H9 (cell line): ENCODE data around the gene HES4. TPM values are rescaled to one million over a fixed set of nuclear protein-coding genes. Genes with fewer than 3 reads are reported as not detected.
A peak's percentile ranks its signal among the peaks of the same experiment; 100 is the strongest.

Experiments used
- DNase-seq: peaks from one replicate; pipeline ENCODE4 v3.0.0-alpha.2; 2017
- H2AFZ ChIP-seq: one replicate; pipeline ENCODE4 v1.6.1; 2013; ENCODE audit warnings: mild to moderate bottlenecking, low read length, control low read depth, moderate library complexity
- H2AK5ac ChIP-seq: 2 replicates; pipeline ENCODE4 v1.6.1; 2013; ENCODE audit warnings: low read length, control low read depth, mixed read lengths; ENCODE audit not compliant: insufficient read length
- H2BK120ac ChIP-seq: one replicate; pipeline ENCODE4 v1.6.1; 2013; ENCODE audit warnings: low read depth, mild to moderate bottlenecking, low read length, control low read depth, inconsistent platforms; ENCODE audit not compliant: poor library complexity, severe bottlenecking
- H2BK12ac ChIP-seq: 2 replicates; pipeline ENCODE4 v1.6.1; 2013; ENCODE audit warnings: low read length, control low read depth, mixed read lengths, low read depth; ENCODE audit not compliant: insufficient read length
- H2BK15ac ChIP-seq: 2 replicates; pipeline ENCODE4 v1.6.1; 2013; ENCODE audit warnings: low read depth, low read length, control low read depth
- H2BK20ac ChIP-seq: one replicate; pipeline ENCODE4 v1.6.1; 2013; ENCODE audit warnings: low read depth, mild to moderate bottlenecking, low read length, control low read depth, inconsistent platforms; ENCODE audit not compliant: poor library complexity, severe bottlenecking
- H2BK5ac ChIP-seq: 2 replicates; pipeline ENCODE4 v1.6.1; 2013; ENCODE audit warnings: low read length, control low read depth, mixed read lengths; ENCODE audit not compliant: insufficient read length
- H3K14ac ChIP-seq: 2 replicates; pipeline ENCODE4 v1.6.1; 2013; ENCODE audit warnings: low read length, control low read depth; ENCODE audit not compliant: insufficient read depth
- H3K18ac ChIP-seq: 2 replicates; pipeline ENCODE4 v1.6.1; 2013; ENCODE audit warnings: low read depth, mild to moderate bottlenecking, mixed read lengths, low read length, control low read depth; ENCODE audit not compliant: insufficient read length
- H3K23ac ChIP-seq: 2 replicates; pipeline ENCODE4 v1.6.1; 2013; ENCODE audit warnings: low read length, control low read depth, mixed read lengths, low read depth; ENCODE audit not compliant: insufficient read length
- H3K23me2 ChIP-seq: 2 replicates; pipeline ENCODE4 v1.6.1; 2013; ENCODE audit warnings: low read depth, mild to moderate bottlenecking, mixed read lengths, low read length, control low read depth; ENCODE audit not compliant: insufficient read length, poor library complexity, severe bottlenecking
- H3K27ac ChIP-seq: 2 replicates; pipeline ENCODE4 v1.5.1; 2013; ENCODE audit warnings: low read length, control low read depth, mixed read lengths, low read depth; ENCODE audit not compliant: insufficient read length
- H3K27me3 ChIP-seq: 2 replicates; pipeline ENCODE4 v1.6.1; 2013; ENCODE audit warnings: low read length, control low read depth, inconsistent platforms; ENCODE audit not compliant: insufficient read depth
- H3K4ac ChIP-seq: 2 replicates; pipeline ENCODE4 v1.6.1; 2013; ENCODE audit warnings: low read depth, mild to moderate bottlenecking, control low read depth, inconsistent platforms, low read length, moderate library complexity
- H3K4me1 ChIP-seq: 2 replicates; pipeline ENCODE4 v1.6.1; 2013; ENCODE audit warnings: low read length, control low read depth, inconsistent platforms; ENCODE audit not compliant: insufficient read depth
- H3K4me2 ChIP-seq: 2 replicates; pipeline ENCODE4 v1.6.1; 2013; ENCODE audit warnings: low read length, control low read depth, mixed read lengths; ENCODE audit not compliant: insufficient read length, insufficient read depth
- H3K56ac ChIP-seq: 2 replicates; pipeline ENCODE4 v1.6.1; 2013; ENCODE audit warnings: low read depth, mild to moderate bottlenecking, mixed read lengths, low read length, control low read depth; ENCODE audit not compliant: insufficient read length
- H3K79me1 ChIP-seq: 2 replicates; pipeline ENCODE4 v1.6.1; 2013; ENCODE audit warnings: low read depth, mild to moderate bottlenecking, moderate library complexity, low read length, control low read depth, inconsistent platforms; ENCODE audit not compliant: insufficient read depth, poor library complexity, severe bottlenecking
- H3K79me2 ChIP-seq: 2 replicates; pipeline ENCODE4 v1.6.1; 2013; ENCODE audit warnings: low read length, control low read depth, inconsistent platforms; ENCODE audit not compliant: insufficient read depth
- H3K9ac ChIP-seq: 2 replicates; pipeline ENCODE4 v1.6.1; 2013; ENCODE audit warnings: low read length, control low read depth, mixed read lengths; ENCODE audit not compliant: insufficient read length; ENCODE audit errors: extremely low read depth
- H3K9me3 ChIP-seq: one replicate; pipeline ENCODE4 v1.6.1; 2013; ENCODE audit warnings: low read depth, low read length, inconsistent platforms; ENCODE audit not compliant: control insufficient read depth
- H3T11ph ChIP-seq: one replicate; pipeline ENCODE4 v1.6.1; 2013; ENCODE audit warnings: mild to moderate bottlenecking, low read length, control low read depth, inconsistent platforms
- H4K20me1 ChIP-seq: one replicate; pipeline ENCODE4 v1.6.1; 2013; ENCODE audit not compliant: control insufficient read depth, insufficient read length, insufficient read depth
- H4K5ac ChIP-seq: 2 replicates; pipeline ENCODE4 v1.6.1; 2013; ENCODE audit warnings: low read depth, mild to moderate bottlenecking, mixed read lengths, low read length, control low read depth; ENCODE audit not compliant: insufficient read length
- H4K8ac ChIP-seq: replicated peaks from 2 replicates; pipeline ENCODE4 v1.6.1; 2013; ENCODE audit warnings: low read length, control low read depth, mixed read lengths, low read depth; ENCODE audit not compliant: insufficient read length
- H4K91ac ChIP-seq: 2 replicates; pipeline ENCODE4 v1.6.1; 2013; ENCODE audit warnings: low read depth, mild to moderate bottlenecking, moderate library complexity, mixed read lengths, low read length, control low read depth; ENCODE audit not compliant: insufficient read length
- H3K27ac Mint-ChIP-seq, 3 experiments: 2 replicates in 2 of 3; 3 replicates in 1 of 3; pipeline ENCODE4 v1.8.0; 2020 to 2021; ENCODE audit warnings: mixed read lengths in 3 of 3, mild to moderate bottlenecking in 1 of 3, moderate library complexity in 1 of 3
- H3K27me3 Mint-ChIP-seq: 2 replicates; pipeline ENCODE4 v1.8.0; 2021; ENCODE audit warnings: low read depth, mild to moderate bottlenecking, moderate library complexity, mixed read lengths
- H3K36me3 Mint-ChIP-seq, 3 experiments: 2 replicates in 2 of 3; 3 replicates in 1 of 3; pipeline ENCODE4 v1.8.0; 2020 to 2021; ENCODE audit warnings: low read depth in 3 of 3, mixed read lengths in 3 of 3; ENCODE audit not compliant: insufficient read depth in 1 of 3
- H3K4me1 Mint-ChIP-seq, 2 experiments: 2 replicates each; pipeline ENCODE4 v1.8.0; 2020; ENCODE audit warnings: mixed read lengths in 2 of 2
- H3K4me3 Mint-ChIP-seq, 2 experiments: 2 replicates in 1 of 2; 3 replicates in 1 of 2; pipeline ENCODE4 v1.8.0; 2020 to 2021; ENCODE audit warnings: mild to moderate bottlenecking in 2 of 2, mixed read lengths in 2 of 2, moderate library complexity in 1 of 2
- H3K9me3 Mint-ChIP-seq, 2 experiments: 2 replicates in 1 of 2; 3 replicates in 1 of 2; pipeline ENCODE4 v1.8.0; 2020; ENCODE audit warnings: mild to moderate bottlenecking in 2 of 2, mixed read lengths in 2 of 2, moderate library complexity in 1 of 2
- WGBS: extraction: QIAGEN DNeasy Blood & Tissue Kit; methylation state at CpG from one replicate; pipeline ENCODE4 v1.1.7; 2013; ENCODE audit warnings: missing lambda C conversion rate, low lambda C conversion rate, mixed read lengths; ENCODE audit not compliant: insufficient read length; ENCODE audit errors: extremely low coverage; 5-methylcytosine and 5-hydroxymethylcytosine counted together
- total RNA-seq: library from RNA; stranded (reverse); gene quantifications from 2 replicates; pipeline ENCODE4 v1.2.1, GENCODE V29; 2021
- TF ChIP-seq, protein P1 (sequence below): fragments of 200-600 bp; sonication (generic); conservative IDR thresholded peaks from 3 replicates; pipeline ENCODE4 v1.8.0; 2021; ENCODE audit warnings: antibody characterized with exemption, mild to moderate bottlenecking

Gene HES4
- total RNA-seq, 1 experiment from 2014 or later, result 4.0 TPM

- Histone ChIP-seq H3K4me1 (no peaks in the 10 kb centered on the region), H2BK120ac (no peak overlapping the region), H3K4ac (no peak overlapping the region), H3K18ac (no peak overlapping the region), H2BK15ac (no peak overlapping the region), H2BK20ac (no peak overlapping the region), H2AFZ (no peak overlapping the region), H2BK12ac (no peak overlapping the region), H3T11ph (no peak overlapping the region), H4K5ac (no peak overlapping the region), H3K27me3 (no peaks in the 10 kb centered on the region; the same call in 1 of the 2 replicates), H4K20me1 (peaks cover 3% of the 10 kb centered on the region), H3K4me2 (peak overlapping the region; percentile 38), H2AK5ac (no peak overlapping the region), H3K79me1 (no peaks in the 10 kb centered on the region), H3K56ac (no peak overlapping the region), H3K23ac (no peak overlapping the region), H3K79me2 (no peaks in the 10 kb centered on the region), H3K14ac (0 out of 2 replicates have a peak overlapping the region, but pooled peaks have one; percentile 36), H3K9me3 (no peaks in the 10 kb centered on the region), H4K91ac (no peak overlapping the region), H3K27ac (no peak overlapping the region), H4K8ac (no peak overlapping the region), H3K9ac (no peak overlapping the region), H2BK5ac (no peak overlapping the region), H3K23me2 (peaks cover 4% of the 10 kb centered on the region)
- Mint-ChIP-seq H3K4me3 (peak overlapping the region; percentile 47 to 72; a peak in 4 of 5 replicates), H3K9me3 (no peaks in the 10 kb centered on the region; a peak in 1 of 5 replicates), H3K36me3 (peaks cover 11 to 43% (median 37%) of the 10 kb centered on the region in 3 experiments), H3K4me1 (peaks cover 7 to 15% of the 10 kb centered on the region in 2 experiments), H3K27ac (no peak overlapping the region), H3K27me3 (peaks cover 48% of the 10 kb centered on the region)
- no CpG with 5 or more reads among the region's 99 CpGs for WGBS
- DNase-seq, result peak; percentile 93
- TF ChIP-seq, protein P1, sequence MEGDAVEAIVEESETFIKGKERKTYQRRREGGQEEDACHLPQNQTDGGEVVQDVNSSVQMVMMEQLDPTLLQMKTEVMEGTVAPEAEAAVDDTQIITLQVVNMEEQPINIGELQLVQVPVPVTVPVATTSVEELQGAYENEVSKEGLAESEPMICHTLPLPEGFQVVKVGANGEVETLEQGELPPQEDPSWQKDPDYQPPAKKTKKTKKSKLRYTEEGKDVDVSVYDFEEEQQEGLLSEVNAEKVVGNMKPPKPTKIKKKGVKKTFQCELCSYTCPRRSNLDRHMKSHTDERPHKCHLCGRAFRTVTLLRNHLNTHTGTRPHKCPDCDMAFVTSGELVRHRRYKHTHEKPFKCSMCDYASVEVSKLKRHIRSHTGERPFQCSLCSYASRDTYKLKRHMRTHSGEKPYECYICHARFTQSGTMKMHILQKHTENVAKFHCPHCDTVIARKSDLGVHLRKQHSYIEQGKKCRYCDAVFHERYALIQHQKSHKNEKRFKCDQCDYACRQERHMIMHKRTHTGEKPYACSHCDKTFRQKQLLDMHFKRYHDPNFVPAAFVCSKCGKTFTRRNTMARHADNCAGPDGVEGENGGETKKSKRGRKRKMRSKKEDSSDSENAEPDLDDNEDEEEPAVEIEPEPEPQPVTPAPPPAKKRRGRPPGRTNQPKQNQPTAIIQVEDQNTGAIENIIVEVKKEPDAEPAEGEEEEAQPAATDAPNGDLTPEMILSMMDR, result peak; percentile 32; the same call in 2 of the 3 replicates
Observed at GRCh38 chr1:1040004-1040991, 40.4 kb upstream of the HES4 start.
